Embryonic facial prominence (tissue), 1 donor: ENCODE measurements around the gene SFSWAP.
"Not testable (repeated sequence)": the region's sequence is repeated elsewhere in the genome, so short reads cannot be mapped to it uniquely, and the experiment has no call there.

ENCODE experiments used
- DNase-seq: peaks from one replicate; pipeline ENCODE4 v3.0.0-alpha.2; 2016; ENCODE audit errors: extremely low spot score

SFSWAP gene

GRCh38 chr12:131710464-131711457, at the start of gene SFSWAP:
TSS of gene SFSWAP (plus strand) at chr12:131711090. CDS start at chr12:131711230, 140 bp downstream.
- DNase-seq: peak; percentile 85

GRCh38 chr12:131661170-131661985, 49.5 kb upstream of the SFSWAP start:
- DNase-seq: not testable (repeated sequence)

DNA sequence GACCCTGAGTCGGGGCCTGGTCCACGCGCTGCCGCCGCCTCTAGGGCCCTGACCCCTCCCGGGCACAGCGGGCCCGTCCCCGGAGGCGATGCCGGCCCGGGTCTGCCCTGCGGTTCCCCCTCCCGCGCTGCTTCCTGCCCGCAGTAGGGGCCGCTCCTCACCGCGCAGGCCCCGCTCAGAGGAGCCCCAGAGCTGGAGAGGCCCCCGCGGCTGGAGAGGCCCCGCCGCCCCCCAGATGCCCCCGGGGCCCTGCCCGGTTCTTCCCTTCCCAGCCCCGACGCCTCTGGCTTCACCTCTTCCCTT, 49.0 kb upstream of the SFSWAP start:
- DNase-seq: not testable (repeated sequence)

- not testable (repeated sequence) for DNase-seq
These were observed 48.5 kb upstream of the SFSWAP start for GRCh38 chr12:131662346-131662745.

DNA sequence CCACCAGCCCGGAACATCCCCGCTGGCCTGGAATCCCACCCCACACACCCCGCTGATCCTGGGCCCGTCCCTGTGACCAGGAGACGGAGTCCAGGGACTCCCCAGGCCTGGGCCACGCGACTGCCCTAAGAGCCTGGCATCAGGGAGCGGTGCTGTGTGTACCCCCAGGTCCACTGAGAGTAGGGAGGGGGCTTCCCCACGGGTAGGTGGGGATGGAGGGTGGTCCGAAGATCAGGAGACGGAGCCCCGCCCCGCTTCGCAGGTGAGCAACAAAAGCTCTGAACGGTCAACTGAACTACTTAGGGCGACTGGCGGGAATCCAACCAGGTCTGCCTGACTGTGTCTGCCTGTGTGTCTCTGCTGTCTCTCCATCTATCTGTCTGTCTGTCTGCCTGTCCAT, 45.2 kb upstream of the SFSWAP start:
- DNase-seq: not testable (repeated sequence)

DNA sequence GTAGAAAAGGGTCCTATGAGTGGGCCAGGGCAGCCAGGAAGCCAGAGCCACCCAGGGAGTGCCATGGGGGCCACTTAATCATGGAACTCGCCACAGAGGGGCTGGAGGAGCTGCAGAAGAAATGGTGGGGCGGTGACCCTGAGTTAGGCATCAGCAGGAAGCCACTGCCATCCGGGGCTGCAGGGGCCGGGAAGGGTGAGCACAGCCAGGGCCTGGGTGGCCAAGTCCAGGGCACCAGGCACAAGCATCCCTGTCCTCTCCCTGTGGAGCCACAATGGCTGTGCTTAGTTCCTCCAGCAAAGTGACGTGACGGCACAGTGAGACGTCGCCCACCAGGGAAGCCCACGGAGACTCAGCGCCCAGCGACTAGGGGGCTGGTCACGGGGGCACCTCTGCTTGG, 44.4 kb upstream of the SFSWAP start:
- DNase-seq: not testable (repeated sequence)

- DNase-seq: not testable (repeated sequence)
These were observed 43.8 kb upstream of the SFSWAP start for GRCh38 chr12:131666978-131667601.

GRCh38 chr12:131671276-131671675, 39.6 kb upstream of the SFSWAP start:
- no peak for DNase-seq

- DNase-seq: no peak
These were observed 39.0 kb upstream of the SFSWAP start for GRCh38 chr12:131671871-131672270.

- DNase-seq: no peak
These were observed 38.5 kb upstream of the SFSWAP start for GRCh38 chr12:131672311-131672940.

- no peak for DNase-seq
These were observed 37.7 kb upstream of the SFSWAP start for GRCh38 chr12:131672941-131673887.

- no peak for DNase-seq
These were observed 37.0 kb upstream of the SFSWAP start for GRCh38 chr12:131673888-131674257.

DNA sequence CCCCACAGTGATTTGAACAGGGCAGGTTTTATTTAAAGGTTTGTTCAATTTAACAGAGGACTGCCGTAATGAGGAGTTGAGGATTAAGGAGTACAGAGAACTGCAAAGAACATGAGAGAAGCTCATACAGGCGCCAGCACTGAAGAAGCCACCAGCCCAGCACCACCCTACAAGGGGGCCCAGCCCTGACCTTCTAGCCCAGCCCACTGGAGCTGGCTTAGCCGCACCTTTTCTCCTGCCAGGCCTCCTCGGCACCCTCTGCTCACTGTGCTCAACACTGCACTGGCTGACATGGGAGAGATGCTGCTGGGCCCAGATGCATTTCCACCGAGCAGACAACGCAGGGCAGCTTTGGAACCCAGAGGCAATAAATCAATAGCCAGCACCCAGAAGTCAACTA, 36.5 kb upstream of the SFSWAP start:
- DNase-seq: no peak

GRCh38 chr12:131675126-131676080, 35.5 kb upstream of the SFSWAP start:
- no peak for DNase-seq

- DNase-seq: no peak
These were observed 34.3 kb upstream of the SFSWAP start for GRCh38 chr12:131676544-131676943.

DNA sequence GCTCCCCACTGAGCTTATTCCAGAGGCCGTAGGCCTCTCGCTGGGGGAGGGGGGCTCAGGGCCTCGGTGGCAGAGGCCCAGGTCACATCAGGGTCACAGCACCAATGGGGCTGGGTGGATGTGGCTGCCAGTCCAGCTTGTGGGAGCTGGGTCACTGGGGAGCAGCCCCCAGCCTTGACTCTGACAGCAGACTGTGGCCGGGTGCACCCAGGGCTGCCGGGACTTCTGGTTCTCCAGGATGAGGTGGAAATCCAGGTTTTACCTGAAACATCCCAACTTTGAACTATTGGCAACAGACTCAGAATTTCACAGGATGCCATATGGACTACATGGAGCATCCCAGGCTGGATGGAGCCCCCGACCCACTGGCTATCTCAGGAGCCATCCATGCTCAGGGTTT, 33.8 kb upstream of the SFSWAP start:
- DNase-seq: not testable (repeated sequence)

DNA sequence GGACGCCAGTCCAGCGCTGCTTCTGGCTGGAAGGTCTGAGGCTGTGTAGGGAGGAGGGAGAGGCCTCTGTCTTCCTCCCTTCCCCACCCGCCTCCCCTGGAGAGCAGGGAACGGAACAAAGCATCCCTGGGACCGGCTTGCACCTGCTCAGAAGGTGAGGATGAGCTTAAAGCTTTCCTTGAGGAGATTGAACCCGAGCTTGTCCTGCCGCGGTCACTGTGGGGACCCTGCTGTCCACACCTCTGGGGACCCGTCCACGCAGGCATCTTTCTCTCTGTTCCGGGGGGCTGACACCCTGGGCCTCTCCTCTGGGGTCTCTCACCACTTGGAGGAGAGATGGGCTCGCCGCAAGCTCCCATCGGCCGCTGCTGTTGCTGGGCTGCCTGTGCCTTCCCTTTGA, 33.2 kb upstream of the SFSWAP start:
- no peak for DNase-seq

GRCh38 chr12:131678389-131679181, 32.3 kb upstream of the SFSWAP start:
- not testable (repeated sequence) for DNase-seq

GRCh38 chr12:131679186-131679585, 31.7 kb upstream of the SFSWAP start:
- DNase-seq: not testable (repeated sequence)
